Sigmoid colon (tissue), 7 donors: ENCODE data around the gene FILIP1L. TPM values are rescaled to one million over a fixed set of nuclear protein-coding genes. Genes with fewer than 3 reads are reported as not detected.
A peak's percentile ranks its signal among the peaks of the same experiment; 100 is the strongest.

Experiments
- DNase-seq: peaks from one replicate; pipeline ENCODE4 v3.0.0-alpha.2; 2019
- H3K27ac ChIP-seq, 4 donors: fragments of 200-600 bp; sonication (generic); one replicate each; pipeline ENCODE4 v1.5.1; 2016 to 2019; ENCODE audit warnings: mild to moderate bottlenecking in 1 of 4
- H3K27me3 ChIP-seq, 3 donors: fragments of 200-600 bp; sonication (generic); one replicate each; pipeline ENCODE4 v1.5.1; 2019; ENCODE audit warnings: mild to moderate bottlenecking in 1 of 3
- H3K36me3 ChIP-seq, 4 donors: fragments of 200-600 bp; sonication (generic); one replicate each; pipeline ENCODE4 v1.5.1; 2016 to 2019
- H3K4me1 ChIP-seq, 4 donors: fragments of 200-600 bp; sonication (generic); one replicate each; pipeline ENCODE4 v1.5.1; 2017 to 2019
- H3K4me3 ChIP-seq, 4 donors: fragments of 200-600 bp; sonication (generic); one replicate each; pipeline ENCODE4 v1.5.1; 2017 to 2019; ENCODE audit warnings: mild to moderate bottlenecking in 2 of 4, moderate library complexity in 1 of 4
- H3K9me3 ChIP-seq, 4 donors: fragments of 200-600 bp in 3 of 4; sonication (generic) in 3 of 4; one replicate each; pipeline versions ENCODE4 v1.5.1 to v1.6.1; 2013 to 2019
- CTCF ChIP-seq, 4 experiments: fragments of 450-650 bp in 3 of 4; fragments of 200-600 bp in 1 of 4; IDR thresholded peaks; one replicate each; pipeline ENCODE4 v1.5.1; 2016 to 2019; ENCODE audit warnings: antibody characterized with exemption in 4 of 4, mild to moderate bottlenecking in 3 of 4, moderate library complexity in 2 of 4
- EP300 ChIP-seq, 4 donors: sonication (generic); formaldehyde crosslinking; IDR thresholded peaks; one replicate each; pipeline ENCODE4 v1.6.1; 2017; ENCODE audit warnings: antibody characterized with exemption in 4 of 4
- POLR2A ChIP-seq, 2 donors: fragments of 450-650 bp; IDR thresholded peaks; one replicate each; pipeline ENCODE4 v1.6.1; 2016; ENCODE audit warnings: antibody characterized with exemption in 2 of 2, mild to moderate bottlenecking in 2 of 2, moderate library complexity in 2 of 2
- POLR2AphosphoS5 ChIP-seq, 4 donors: sonication (generic); formaldehyde crosslinking; IDR thresholded peaks; one replicate each; pipeline ENCODE4 v1.6.1; 2017; ENCODE audit warnings: antibody characterized with exemption in 4 of 4
- WGBS, 2 donors: extraction: QIAGEN DNeasy Blood & Tissue Kit; methylation state at CpG; one replicate each; pipeline ENCODE4 v1.1.7; 2013; 5-methylcytosine and 5-hydroxymethylcytosine counted together
- intact Hi-C: fragments of 100-400 bp; cut with DNase I; formaldehyde crosslinking; loops from one replicate; pipeline ENCODE4 v1.15.1; 2023
- polyA plus RNA-seq, 3 donors: library from polyadenylated mRNA; stranded (reverse); fragments of 200-250 nt; gene quantifications; one replicate each; pipeline ENCODE4 v1.2.3, GENCODE V29; 2013
- total RNA-seq, 4 donors: library from RNA; depleted of rRNA; stranded (reverse); fragments of >200 nt; gene quantifications; one replicate each; pipeline ENCODE4 v1.1.0, GENCODE V29; 2016
- donor health status: healthy with polysubstance abuse.
- donor health status: Bipolar disorder and iron deficiency.
- donor health status: healthy.

The FILIP1L gene
- total and polyA plus RNA-seq, 7 donors: 6.0 to 93.3 (median 42.5) TPM

DNA sequence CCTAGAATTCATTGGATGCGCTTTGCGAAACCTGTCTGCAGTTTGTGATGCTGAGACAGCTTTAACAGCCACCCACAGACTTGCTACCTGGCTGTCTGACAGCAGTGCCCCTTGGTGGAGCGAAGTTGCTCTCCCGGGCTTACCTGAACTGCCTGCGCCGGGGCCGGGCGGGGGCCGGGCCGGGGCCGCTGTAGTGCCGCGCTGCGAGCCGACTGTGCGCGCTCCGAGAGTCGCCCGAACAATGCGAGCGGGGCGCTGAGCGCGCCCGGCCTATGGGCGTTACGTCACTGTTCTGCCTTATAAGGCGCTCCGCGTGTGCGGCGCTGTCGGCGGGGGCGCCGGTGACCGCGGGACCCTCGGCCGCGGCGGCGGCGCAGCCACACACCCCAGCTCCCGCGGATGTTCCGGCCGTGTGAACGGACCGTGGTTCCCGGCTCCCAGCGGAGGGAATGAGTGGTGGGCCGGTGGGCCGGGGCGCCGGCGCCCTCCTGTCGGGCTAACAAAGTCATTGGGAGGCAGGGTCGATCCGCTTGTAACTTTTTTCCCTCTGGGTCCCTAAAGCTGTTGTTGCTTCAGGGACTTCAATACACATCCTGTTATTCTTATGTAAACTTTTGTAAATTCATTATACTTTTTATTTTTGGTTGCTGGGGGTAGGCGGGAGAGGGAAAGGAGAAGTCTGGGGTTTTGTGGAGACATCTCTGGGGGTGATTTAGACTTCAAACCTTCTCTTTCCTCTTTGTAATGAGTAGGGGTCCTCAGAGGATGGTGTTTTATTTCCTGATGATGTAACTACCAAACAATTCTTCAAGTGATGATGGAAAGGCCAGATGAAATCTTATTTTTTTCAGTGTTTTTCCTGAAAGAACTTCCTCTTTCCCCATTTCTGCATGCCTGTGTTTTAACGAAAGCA is 238.1 kb downstream of the FILIP1L start:
- Histone ChIP-seq H3K9me3 (no peaks in the 10 kb centered on the region), H3K36me3 (no peaks in the 10 kb centered on the region), H3K4me3 (peak overlapping the region; percentile 62 to 82 (median 66)), H3K27ac (peak overlapping the region; percentile 90 to 95 (median 93)), H3K27me3 (no peaks in the 10 kb centered on the region), H3K4me1 (peaks cover 4 to 40% (median 24%) of the 10 kb centered on the region in 4 donors)
- peak; percentile 93 for DNase-seq
- intact Hi-C loops: loop anchor here (5.0 kb wide), 2 partner anchors 51 to 166 kb away; no protein-coding TSS in a partner anchor
- TF ChIP-seq POLR2AphosphoS5 (IDR thresholded peaks at IDR 0.05) (peak; percentile 94 to 98 (median 96)), POLR2A (IDR thresholded peaks at IDR 0.05) (peak; percentile 68 to 85), CTCF (IDR thresholded peaks at IDR 0.05) (no peak), EP300 (IDR thresholded peaks at IDR 0.05) (no peak)
- WGBS, 2 donors: 2 to 4% methylated on average over 63 of the region's 63 CpGs

GRCh38 chr3:99875581-99875928 is 238.7 kb downstream of the FILIP1L start:
- Histone ChIP-seq H3K4me3 (peak overlapping the region; percentile 62 to 82 (median 66)), H3K9me3 (no peaks in the 10 kb centered on the region), H3K27ac (peak overlapping the region; percentile 90 to 95 (median 93)), H3K4me1 (peaks cover 4 to 42% (median 30%) of the 10 kb centered on the region in 4 donors), H3K27me3 (no peaks in the 10 kb centered on the region), H3K36me3 (no peaks in the 10 kb centered on the region)
- 0 to 1% methylated on average over 6 of the region's 6 CpGs for WGBS, 2 donors
- intact Hi-C loops: loop anchor here (5.0 kb wide), 2 partner anchors 52 to 167 kb away; no protein-coding TSS in a partner anchor
- TF ChIP-seq POLR2A (IDR thresholded peaks at IDR 0.05): no peak
- peak in 1 of 4 donors; percentile 1 for TF ChIP-seq POLR2AphosphoS5 (IDR thresholded peaks at IDR 0.05)
- no peak for DNase-seq

DNA sequence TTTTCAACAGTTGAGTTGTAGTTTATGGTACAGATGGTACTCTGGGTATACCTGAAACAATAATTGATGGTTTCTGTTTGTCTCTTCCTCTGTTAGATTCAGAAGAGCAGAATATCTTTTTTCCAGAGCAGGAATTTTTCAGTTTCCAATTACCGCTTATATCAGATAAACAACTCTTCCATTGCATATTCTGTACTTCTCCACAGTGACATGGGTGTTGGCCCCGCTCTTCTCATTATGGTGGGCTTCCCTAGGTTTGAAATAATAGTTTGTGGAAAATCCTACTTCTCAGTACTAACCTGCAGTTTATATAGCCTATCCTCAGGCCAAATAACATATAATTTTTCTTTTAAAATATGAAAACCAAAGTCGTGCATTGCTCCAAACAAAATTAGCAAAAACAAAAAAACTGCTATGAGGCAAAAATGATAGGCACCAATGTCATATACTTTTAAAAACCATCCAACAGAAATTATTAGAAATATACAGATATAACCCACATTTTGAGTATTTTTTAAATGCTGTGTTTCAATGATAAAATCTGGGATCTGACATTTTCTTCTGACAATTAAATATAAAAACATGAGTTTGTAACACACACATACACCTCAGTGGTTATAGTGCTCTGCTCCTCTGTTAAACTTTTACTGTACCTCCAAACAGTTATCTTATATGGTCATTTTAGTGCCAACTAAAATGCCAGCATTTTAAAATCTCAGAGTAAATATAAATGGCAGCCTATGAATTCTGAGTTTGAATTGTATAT is 239.9 kb downstream of the FILIP1L start:
- peaks cover 4 to 54% (median 41%) of the 10 kb centered on the region in 4 donors for H3K4me1 ChIP-seq
- no peaks in the 10 kb centered on the region for H3K36me3 ChIP-seq
- no peaks in the 10 kb centered on the region for H3K27me3 ChIP-seq
- WGBS, 2 donors: 81 to 82% methylated on average over 3 of the region's 3 CpGs
- no peaks in the 10 kb centered on the region for H3K9me3 ChIP-seq
- H3K27ac ChIP-seq: peak overlapping the region; percentile 90 to 95 (median 93)
- DNase-seq: no peak
- TF ChIP-seq POLR2AphosphoS5 (IDR thresholded peaks at IDR 0.05) (no peak), CTCF (IDR thresholded peaks at IDR 0.05) (no peak), POLR2A (IDR thresholded peaks at IDR 0.05) (no peak)
- peak overlapping the region; percentile 62 to 82 (median 66) for H3K4me3 ChIP-seq
- intact Hi-C loops: loop anchor here (5.0 kb wide), 3 partner anchors 53 to 168 kb away; no protein-coding TSS in a partner anchor

- WGBS, 2 donors: 25 to 26% methylated on average over 2 of the region's 2 CpGs
- intact Hi-C loops: loop anchor here (5.0 kb wide), 1 partner anchor 84 kb away; no protein-coding TSS in a partner anchor
- H3K9me3 ChIP-seq: no peaks in the 10 kb centered on the region
- H3K27ac ChIP-seq: peak overlapping the region; percentile 90 to 95 (median 93)
- DNase-seq: no peak
- H3K4me3 ChIP-seq: peak overlapping the region; percentile 62 to 82 (median 66)
- H3K36me3 ChIP-seq: no peaks in the 10 kb centered on the region
- TF ChIP-seq EP300 (IDR thresholded peaks at IDR 0.05) (no peak), POLR2AphosphoS5 (IDR thresholded peaks at IDR 0.05) (no peak)
- H3K4me1 ChIP-seq: peaks cover 4 to 63% (median 51%) of the 10 kb centered on the region in 4 donors
- H3K27me3 ChIP-seq: no peaks in the 10 kb centered on the region
Measured at GRCh38 chr3:99873269-99874102, 240.8 kb downstream of the FILIP1L start.

DNA sequence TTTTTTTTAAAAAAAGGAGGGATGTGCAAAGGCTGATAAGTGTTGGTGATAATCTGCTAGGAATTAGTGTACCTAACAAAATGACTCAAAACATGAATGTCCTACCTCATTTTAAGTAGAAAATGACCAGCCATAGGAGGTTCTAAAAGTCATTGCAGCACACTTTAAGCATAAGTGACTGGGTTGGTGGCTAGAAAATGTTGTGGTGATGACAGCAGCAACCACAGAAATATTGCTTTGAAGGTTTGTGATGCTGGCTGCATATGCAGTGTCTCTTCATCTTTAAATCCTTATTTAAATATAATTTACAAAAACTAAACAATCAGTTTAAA is 241.4 kb downstream of the FILIP1L start:
- peak overlapping the region; percentile 90 to 95 (median 93) for H3K27ac ChIP-seq
- H3K36me3 ChIP-seq: no peaks in the 10 kb centered on the region
- TF ChIP-seq POLR2AphosphoS5 (IDR thresholded peaks at IDR 0.05) (no peak), POLR2A (IDR thresholded peaks at IDR 0.05) (no peak), EP300 (IDR thresholded peaks at IDR 0.05) (no peak), CTCF (IDR thresholded peaks at IDR 0.05) (no peak)
- no peaks in the 10 kb centered on the region for H3K27me3 ChIP-seq
- no peak for DNase-seq
- peak overlapping the region; percentile 62 to 82 (median 66) for H3K4me3 ChIP-seq
- H3K4me1 ChIP-seq: peaks cover 4 to 69% (median 57%) of the 10 kb centered on the region in 4 donors
- H3K9me3 ChIP-seq: no peaks in the 10 kb centered on the region
- intact Hi-C loops: loop anchor here (5.0 kb wide), 1 partner anchor 84 kb away; no protein-coding TSS in a partner anchor
